Pancreas (tissue), 10 donors: Measurements from ENCODE around the gene HOXA2. TPM values are rescaled to one million over a fixed set of nuclear protein-coding genes. Genes with fewer than 3 reads are reported as not detected.

Experiments
- ATAC-seq, 4 donors: fragments of 200-7000 bp; cut with Tn5 transposase; one replicate each; pipeline versions ENCODE4 v1.8.0 to v1.9.1; 2020; ENCODE audit warnings: mild to moderate bottlenecking in 4 of 4, moderate library complexity in 4 of 4
- DNase-seq, 6 donors: peaks; one replicate each; pipeline ENCODE4 v3.0.0-alpha.2; 2020
- FAIRE-seq: peaks from 2 replicates; lab custom pipeline; 2012; peaks lifted over from hg19 to GRCh38; lab: Jason Lieb, UNC
- H3K27ac ChIP-seq, 4 donors: fragments of 200-600 bp; sonication (generic); 1 replicate in 3 of 4; 2 replicates in 1 of 4; pipeline versions ENCODE4 v1.5.0 to v1.8.0; 2020
- H3K27me3 ChIP-seq, 4 donors: fragments of 200-600 bp; one replicate each; pipeline ENCODE4 v1.8.0; 2021
- H3K36me3 ChIP-seq, 3 donors: fragments of 200-600 bp; sonication (generic) in 1 of 3; one replicate each; pipeline versions ENCODE4 v1.5.0 to v1.8.0; 2020 to 2021
- H3K4me1 ChIP-seq, 3 donors: fragments of 200-600 bp; one replicate each; pipeline ENCODE4 v1.8.0; 2021
- H3K4me3 ChIP-seq, 4 donors: fragments of 200-600 bp; sonication (generic) in 2 of 4; one replicate each; pipeline versions ENCODE4 v1.5.0 to v1.8.0; 2020 to 2021
- H3K9me3 ChIP-seq, 4 donors: fragments of 200-600 bp; one replicate each; pipeline ENCODE4 v1.8.0; 2021
- CTCF ChIP-seq, 4 donors: fragments of 200-600 bp; sonication (generic) in 3 of 4; IDR thresholded peaks; one replicate each; pipeline versions ENCODE4 v1.5.0 to v1.8.0; 2021; ENCODE audit warnings: antibody characterized with exemption in 4 of 4
- WGBS, 2 donors: extraction: QIAGEN DNeasy Blood & Tissue Kit; methylation state at CpG; one replicate each; pipeline ENCODE4 v1.1.7; 2013; 5-methylcytosine and 5-hydroxymethylcytosine counted together
- intact Hi-C, 3 donors: fragments of 100-400 bp; cut with DNase I; formaldehyde crosslinking; loops; one replicate each; pipeline versions ENCODE4 v1.11.1 to v1.14.2; 2022
- polyA plus RNA-seq, 2 donors: library from polyadenylated mRNA; stranded (reverse); fragments of 200-250 nt; gene quantifications; one replicate each; pipeline ENCODE4 v1.2.3, GENCODE V29; 2013
- total RNA-seq, 6 donors: library from RNA; stranded (reverse); fragmentation: NEBNext Ultra II Directional in 4 of 6; extraction: Animal tissue kit (Norgen Biotek cat#: 25700) in 4 of 6; gene quantifications; one replicate each; pipeline versions ENCODE4 v1.2.1 to v1.2.4, GENCODE V29; 2021 to 2023
- donor health status: healthy with polysubstance abuse.
- donor health status: DM: no; HTN: no; CAD: no; lungs with moderate emphysema.
- donor health status: DM: no; HTN: no; CAD: no.
- donor health status: control.
- donor health status: control.
- donor health status: Bipolar disorder and iron deficiency.
- donor health status: DM: yes; HTN: yes; CAD: no.
- donor health status: DM: no; HTN: no; CAD: no.
- donor health status: DM: no; HTN: no; CAD: no.
- donor health status: DM: yes; HTN: yes; CAD: no.

HOXA2 gene
- total and polyA plus RNA-seq, 8 donors = 0.09 to 0.53 (median 0.27) TPM; not detected in 1

GRCh38 chr7:27148756-27149641 lies 46.5 kb upstream of the HOXA2 start:
- Histone ChIP-seq H3K36me3 (no peaks in the 10 kb centered on the region), H3K27me3 (peaks cover 11 to 76% (median 25%) of the 10 kb centered on the region in 4 donors), H3K4me1 (peaks cover 0 to 12% (median 0%) of the 10 kb centered on the region in 3 donors), H3K9me3 (no peaks in the 10 kb centered on the region), H3K27ac (no peak overlapping the region), H3K4me3 (no peak overlapping the region)
- WGBS, 2 donors = 22 to 23% methylated on average over 30 of the region's 30 CpGs
- no peak for TF ChIP-seq CTCF (IDR thresholded peaks at IDR 0.05)
- FAIRE-seq (no peak), DNase-seq (peak in 1 of 6 donors; percentile 46), ATAC-seq (no peak)
- intact Hi-C loops = no loop called here

GRCh38 chr7:27148031-27148755 lies 45.7 kb upstream of the HOXA2 start:
- Histone ChIP-seq H3K36me3 (no peaks in the 10 kb centered on the region), H3K4me1 (peaks cover 0 to 15% (median 2%) of the 10 kb centered on the region in 3 donors), H3K27ac (no peak overlapping the region), H3K27me3 (peaks cover 10 to 75% (median 29%) of the 10 kb centered on the region in 4 donors), H3K4me3 (peak overlapping the region in 3 of 4 donors; percentile 5 to 37 (median 24)), H3K9me3 (no peaks in the 10 kb centered on the region)
- intact Hi-C loops = no loop called here
- 13 to 16% methylated on average over 28 of the region's 28 CpGs for WGBS, 2 donors
- TF ChIP-seq CTCF (IDR thresholded peaks at IDR 0.05) = no peak
- FAIRE-seq (no peak), ATAC-seq (peak in 1 of 4 donors; percentile 3), DNase-seq (peak in 1 of 6 donors; percentile 46)

GRCh38 chr7:27147199-27148030 lies 44.9 kb upstream of the HOXA2 start, which contains the start of gene HOXA6:
TSS of gene HOXA6 (minus strand) at chr7:27147774. CDS start at chr7:27147749, 25 bp downstream.
- intact Hi-C loops = no loop called here
- ATAC-seq (peak in 2 of 4 donors; percentile 22 to 45), DNase-seq (peak in 3 of 6 donors; percentile 62 to 77 (median 70)), FAIRE-seq (no peak)
- peak within 1 kb of the TSS in 3 of 4 donors; percentile 5 to 37 (median 24) for H3K4me3 ChIP-seq
- peaks cover 0 to 15% (median 4%) of the 10 kb centered on the region in 3 donors for H3K4me1 ChIP-seq
- TF ChIP-seq CTCF (IDR thresholded peaks at IDR 0.05) = no peak
- H3K27ac ChIP-seq = no peak within 1 kb of the TSS
- H3K27me3 ChIP-seq = peaks cover 10 to 73% (median 27%) of the 10 kb centered on the region in 4 donors
- no peaks in the 10 kb centered on the region for H3K36me3 ChIP-seq
- WGBS, 2 donors = 9% methylated on average over 62 to 63 of the region's 63 CpGs
- no peaks in the 10 kb centered on the region for H3K9me3 ChIP-seq

GRCh38 chr7:27146491-27147198 lies 44.2 kb upstream of the HOXA2 start:
- no peak for DNase-seq
- ATAC-seq = no peak
- intact Hi-C loops = no loop called here
- Histone ChIP-seq H3K4me3 (no peak overlapping the region), H3K4me1 (peaks cover 0 to 15% (median 4%) of the 10 kb centered on the region in 3 donors), H3K27ac (no peak overlapping the region), H3K9me3 (no peaks in the 10 kb centered on the region), H3K36me3 (no peaks in the 10 kb centered on the region), H3K27me3 (peaks cover 13 to 77% (median 25%) of the 10 kb centered on the region in 4 donors)
- TF ChIP-seq CTCF (IDR thresholded peaks at IDR 0.05) = no peak
- FAIRE-seq = no peak
- WGBS, 2 donors = 33 to 35% methylated on average over 5 of the region's 5 CpGs
